Parathyroid adenoma (tissue), 2 donors: ENCODE data around the gene SUV39H2.
"Not testable (repeated sequence)": the region's sequence is repeated elsewhere in the genome, so short reads cannot be mapped to it uniquely, and the experiment has no call there.

Source experiments
- H2AFZ ChIP-seq: fragments of 300-600 bp; sonication (generic); one replicate; pipeline ENCODE4 v1.7.0; 2017; ENCODE audit warnings: antibody characterized with exemption, mild to moderate bottlenecking
- H3K27ac ChIP-seq: fragments of 300-600 bp; sonication (generic); one replicate; pipeline ENCODE4 v1.7.0; 2017
- H3K27me3 ChIP-seq: fragments of 300-600 bp; sonication (generic); one replicate; pipeline ENCODE4 v1.7.0; 2017; ENCODE audit warnings: low read length; ENCODE audit not compliant: control insufficient read depth, insufficient read depth
- H3K36me3 ChIP-seq: fragments of 300-600 bp; sonication (generic); one replicate; pipeline ENCODE4 v1.7.0; 2017; ENCODE audit warnings: low read length; ENCODE audit not compliant: control insufficient read depth, insufficient read depth
- H3K4me1 ChIP-seq: fragments of 300-600 bp; sonication (generic); one replicate; pipeline ENCODE4 v1.7.0; 2017; ENCODE audit warnings: control low read depth
- H3K4me2 ChIP-seq: fragments of 300-600 bp; sonication (generic); one replicate; pipeline ENCODE4 v1.7.0; 2017; ENCODE audit warnings: low read length
- H3K4me3 ChIP-seq: fragments of 300-600 bp; sonication (generic); one replicate; pipeline ENCODE4 v1.7.0; 2017; ENCODE audit warnings: low read depth, low read length
- H3K79me2 ChIP-seq: fragments of 300-600 bp; sonication (generic); one replicate; pipeline ENCODE4 v1.7.0; 2017; ENCODE audit warnings: control low read depth
- H3K9ac ChIP-seq: fragments of 300-600 bp; sonication (generic); one replicate; pipeline ENCODE4 v1.7.0; 2017; ENCODE audit warnings: mild to moderate bottlenecking
- H3K9me3 ChIP-seq: fragments of 300-600 bp; sonication (generic); one replicate; pipeline ENCODE4 v1.7.0; 2017; ENCODE audit warnings: low read length; ENCODE audit not compliant: control insufficient read depth
- CTCF ChIP-seq: fragments of 300-600 bp; sonication (generic); IDR thresholded peaks from one replicate; pipeline ENCODE4 v1.7.0; 2017; ENCODE audit warnings: antibody characterized with exemption, mild to moderate bottlenecking
- donor health status: primary hyperparathyroidism.

Gene SUV39H2

GRCh38 chr10:14925268-14925667, 46.6 kb downstream of the SUV39H2 start:
- Histone ChIP-seq H3K27ac (no peak overlapping the region), H3K36me3 (no peaks in the 10 kb centered on the region), H3K4me2 (no peak overlapping the region), H2AFZ (no peak overlapping the region), H3K79me2 (no peaks in the 10 kb centered on the region), H3K4me1 (no peaks in the 10 kb centered on the region), H3K4me3 (no peak overlapping the region), H3K9me3 (no peaks in the 10 kb centered on the region), H3K27me3 (no peaks in the 10 kb centered on the region), H3K9ac (no peak overlapping the region)
- no peak for TF ChIP-seq CTCF

GRCh38 chr10:14926061-14926470, 47.4 kb downstream of the SUV39H2 start:
- no peaks in the 10 kb centered on the region for H3K36me3 ChIP-seq
- H3K27ac ChIP-seq = no peak overlapping the region
- H3K27me3 ChIP-seq = no peaks in the 10 kb centered on the region
- TF ChIP-seq CTCF = no peak
- H3K9ac ChIP-seq = no peak overlapping the region
- no peaks in the 10 kb centered on the region for H3K4me1 ChIP-seq
- H3K4me2 ChIP-seq = no peak overlapping the region
- no peaks in the 10 kb centered on the region for H3K79me2 ChIP-seq
- no peak overlapping the region for H2AFZ ChIP-seq
- H3K9me3 ChIP-seq = no peaks in the 10 kb centered on the region
- H3K4me3 ChIP-seq = no peak overlapping the region

- H3K4me2 ChIP-seq = no peak overlapping the region
- TF ChIP-seq CTCF = no peak
- H3K4me3 ChIP-seq = no peak overlapping the region
- no peaks in the 10 kb centered on the region for H3K79me2 ChIP-seq
- no peak overlapping the region for H3K9ac ChIP-seq
- no peaks in the 10 kb centered on the region for H3K4me1 ChIP-seq
- no peak overlapping the region for H2AFZ ChIP-seq
- no peaks in the 10 kb centered on the region for H3K9me3 ChIP-seq
- H3K27ac ChIP-seq = no peak overlapping the region
- H3K36me3 ChIP-seq = no peaks in the 10 kb centered on the region
- no peaks in the 10 kb centered on the region for H3K27me3 ChIP-seq
These were observed 48.2 kb downstream of the SUV39H2 start for GRCh38 chr10:14926722-14927416.

- H3K27me3 ChIP-seq = no peaks in the 10 kb centered on the region
- no peak for TF ChIP-seq CTCF
- H3K36me3 ChIP-seq = no peaks in the 10 kb centered on the region
These were observed 51.9 kb downstream of the SUV39H2 start for GRCh38 chr10:14930610-14931009.

GRCh38 chr10:14936584-14936983, 57.9 kb downstream of the SUV39H2 start:
- Histone ChIP-seq H3K4me2 (no peak overlapping the region), H3K27ac (no peak overlapping the region), H3K9ac (no peak overlapping the region), H3K9me3 (no peaks in the 10 kb centered on the region), H2AFZ (no peak overlapping the region), H3K4me1 (no peaks in the 10 kb centered on the region), H3K4me3 (no peak overlapping the region), H3K27me3 (no peaks in the 10 kb centered on the region), H3K79me2 (no peaks in the 10 kb centered on the region), H3K36me3 (no peaks in the 10 kb centered on the region)
- no peak for TF ChIP-seq CTCF

More at GRCh38 chr10:14930610-14931009, 51.9 kb downstream of the SUV39H2 start:
- Histone ChIP-seq H3K4me1 (no peaks in the 10 kb centered on the region), H3K4me3 (no peak overlapping the region), H3K79me2 (no peaks in the 10 kb centered on the region), H2AFZ (no peak overlapping the region), H3K9me3 (no peaks in the 10 kb centered on the region), H3K9ac (no peak overlapping the region), H3K4me2 (no peak overlapping the region), H3K27ac (no peak overlapping the region)

- H3K4me2 ChIP-seq, H3K27me3 ChIP-seq, H3K4me1 ChIP-seq, H3K79me2 ChIP-seq, H3K4me3 ChIP-seq, H3K36me3 ChIP-seq, H3K27ac ChIP-seq, H3K9ac ChIP-seq, H3K9me3 ChIP-seq, H2AFZ ChIP-seq: not testable (repeated sequence)
These were observed 60.3 kb downstream of the SUV39H2 start for GRCh38 chr10:14938971-14939370.
